Gastrocnemius medialis (tissue), 4 donors: ENCODE results near the gene BAIAP2L1. TPM values are rescaled to one million over a fixed set of nuclear protein-coding genes. Genes with fewer than 3 reads are reported as not detected.

Source experiments
- ATAC-seq, 2 donors: fragments of 150-250 bp; one replicate each; pipeline ENCODE4 v1.9.1; 2016
- DNase-seq, 2 donors: peaks; one replicate each; pipeline ENCODE4 v3.0.0-alpha.2; 2019
- H3K27ac ChIP-seq, 4 donors: fragments of 200-600 bp; sonication (generic); 1 replicate in 1 of 4; 2 replicates in 3 of 4; pipeline ENCODE4 v1.5.1; 2016 to 2018; ENCODE audit warnings: mild to moderate bottlenecking in 2 of 4, moderate library complexity in 1 of 4
- H3K27me3 ChIP-seq, 3 donors: fragments of 200-600 bp; sonication (generic) in 2 of 3; 1 replicate in 1 of 3; 2 replicates in 2 of 3; pipeline versions ENCODE4 v1.5.1 to v1.6.0; 2016 to 2019; ENCODE audit warnings: mild to moderate bottlenecking in 1 of 3, moderate library complexity in 1 of 3
- H3K36me3 ChIP-seq, 2 donors: fragments of 200-600 bp; sonication (generic) in 1 of 2; one replicate each; pipeline ENCODE4 v1.5.1; 2017 to 2018
- H3K4me1 ChIP-seq, 2 donors: fragments of 200-600 bp; sonication (generic) in 1 of 2; one replicate each; pipeline ENCODE4 v1.5.1; 2016 to 2017; ENCODE audit warnings: mild to moderate bottlenecking in 2 of 2
- H3K4me3 ChIP-seq, 4 donors: fragments of 200-600 bp; sonication (generic) in 3 of 4; 1 replicate in 1 of 4; 2 replicates in 3 of 4; pipeline ENCODE4 v1.5.1; 2016 to 2019; ENCODE audit warnings: mild to moderate bottlenecking in 2 of 4
- H3K9me3 ChIP-seq, 3 donors: fragments of 200-600 bp; sonication (generic) in 2 of 3; 1 replicate in 1 of 3; 2 replicates in 2 of 3; pipeline ENCODE4 v1.5.1; 2016 to 2019
- CTCF ChIP-seq, 5 experiments: fragments of 450-650 bp in 3 of 5; fragments of 200-600 bp in 2 of 5; sonication (generic) in 2 of 5; IDR thresholded peaks in 4 of 5; conservative IDR thresholded peaks in 1 of 5; 1 replicate in 4 of 5; 2 replicates in 1 of 5; pipeline ENCODE4 v1.5.1; 2016 to 2019; ENCODE audit warnings: antibody characterized with exemption in 5 of 5, mild to moderate bottlenecking in 3 of 5, moderate library complexity in 3 of 5
- POLR2A ChIP-seq, 2 donors: fragments of 450-650 bp; IDR thresholded peaks; one replicate each; pipeline ENCODE4 v1.6.1; 2017; ENCODE audit warnings: antibody characterized with exemption in 2 of 2, mild to moderate bottlenecking in 2 of 2, moderate library complexity in 2 of 2
- in situ Hi-C, 4 donors: fragments of 200-750 bp; cut with MboI; loops; one replicate each; pipeline versions ENCODE4 v1.15.0 to v1.8.0; 2017; ENCODE audit warnings: low sequenced_read_pairs in 4 of 4
- intact Hi-C: fragments of 100-400 bp; cut with DNase I; formaldehyde crosslinking; loops from one replicate; pipeline ENCODE4 v1.15.1; 2023; ENCODE audit warnings: low total_unique reads
- total RNA-seq, 4 donors: library from RNA; depleted of rRNA; stranded (reverse); fragments of >200 nt; gene quantifications; one replicate each; pipeline versions ENCODE4 v1.1.0 to v1.2.3, GENCODE V29; 2016

BAIAP2L1 gene
- total RNA-seq, 4 donors from 2014 or later: 0.59 to 3.8 (median 1.2) TPM

GRCh38 chr7:98254516-98254915 lies 146.4 kb downstream of the BAIAP2L1 start:
- Histone ChIP-seq H3K36me3 (no peaks in the 10 kb centered on the region), H3K4me3 (no peak overlapping the region), H3K27ac (no peak overlapping the region), H3K27me3 (no peaks in the 10 kb centered on the region), H3K4me1 (peaks cover 18 to 28% of the 10 kb centered on the region in 2 donors), H3K9me3 (no peaks in the 10 kb centered on the region)
- ATAC-seq (no peak), DNase-seq (no peak)
- in situ Hi-C loops (loop anchor here in 2 of 4 donors (25.0 kb wide), 2 partner anchors 142 to 158 kb away; partner anchors contain the start of genes BAIAP2L1 (in 1 of the 2) and LMTK2 (in 1 of the 2)), intact Hi-C loops (loop anchor here (5.0 kb wide), 1 partner anchor 147 kb away; the partner anchor contains the start of gene LMTK2)
- TF ChIP-seq POLR2A (IDR thresholded peaks at IDR 0.05): no peak
- TF ChIP-seq CTCF (IDR thresholded peaks at IDR 0.05 in 4 of 5, conservative IDR thresholded peaks at IDR 0.05 in 1 of 5): no peak

DNA sequence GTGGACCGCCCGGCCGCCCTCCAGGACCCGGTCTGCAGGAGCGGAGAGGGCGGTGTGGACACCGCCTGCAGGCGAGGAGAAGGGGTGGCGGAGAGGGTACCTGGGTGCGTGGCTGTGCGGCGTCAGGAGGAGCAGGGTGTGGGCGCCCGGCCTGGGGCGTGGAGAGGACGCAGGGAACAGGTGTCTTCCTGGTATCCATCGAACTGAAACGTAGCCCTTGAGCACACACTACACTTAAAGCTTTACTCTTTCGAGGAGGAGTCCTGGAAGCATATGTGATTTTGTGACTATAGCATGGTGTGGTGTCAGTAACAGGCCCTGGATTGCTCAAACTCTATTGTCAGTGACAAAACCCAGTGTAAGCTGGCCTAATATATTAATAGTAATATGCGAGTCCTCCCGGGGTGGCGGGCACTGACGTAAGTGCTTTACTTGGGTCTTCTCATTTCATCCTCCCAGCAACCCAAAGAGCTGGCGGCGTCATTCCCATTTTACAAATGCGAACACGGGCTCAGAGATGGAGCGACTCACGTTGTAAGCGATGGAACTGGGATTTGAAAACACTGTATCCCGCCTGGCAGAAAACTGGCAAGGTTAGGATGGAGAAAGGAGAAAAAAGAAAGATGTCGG lies 148.3 kb downstream of the BAIAP2L1 start:
- H3K27me3 ChIP-seq: no peaks in the 10 kb centered on the region
- peak overlapping the region; percentile 74 to 93 (median 86) for H3K4me3 ChIP-seq
- no peaks in the 10 kb centered on the region for H3K36me3 ChIP-seq
- peak; percentile 40 to 76 for ATAC-seq
- H3K9me3 ChIP-seq: no peaks in the 10 kb centered on the region
- DNase-seq: no peak
- in situ Hi-C loops: loop anchor here in 2 of 4 donors (25.0 kb wide), 2 partner anchors 140 to 160 kb away; partner anchors contain the start of genes BAIAP2L1 (in 1 of the 2) and LMTK2 (in 1 of the 2)
- TF ChIP-seq POLR2A (IDR thresholded peaks at IDR 0.05) (no peak), CTCF (IDR thresholded peaks at IDR 0.05 in 4 of 5, conservative IDR thresholded peaks at IDR 0.05 in 1 of 5) (no peak)
- peak overlapping the region; percentile 85 to 94 (median 88) for H3K27ac ChIP-seq
- intact Hi-C loops: loop anchor here (1.0 to 5.0 kb wide), 4 partner anchors 28 to 148 kb away; partner anchors contain the start of genes BAIAP2L1 and LMTK2
- peaks cover 18 to 28% of the 10 kb centered on the region in 2 donors for H3K4me1 ChIP-seq

GRCh38 chr7:98251601-98252424 lies 149.1 kb downstream of the BAIAP2L1 start, which contains the start of gene TECPR1:
TECPR1 (minus strand) TSS chr7:98252232; CDS start chr7:98246146, 6,086 bp downstream.
- TF ChIP-seq POLR2A (IDR thresholded peaks at IDR 0.05): peak; percentile 45 to 60
- TF ChIP-seq CTCF (IDR thresholded peaks at IDR 0.05 in 4 of 5, conservative IDR thresholded peaks at IDR 0.05 in 1 of 5): peak in 1 of 5 experiments; percentile 18
- intact Hi-C loops: loop anchor here (1.0 to 5.0 kb wide), 4 partner anchors 28 to 149 kb away; partner anchors contain the start of genes BAIAP2L1 and LMTK2

DNA sequence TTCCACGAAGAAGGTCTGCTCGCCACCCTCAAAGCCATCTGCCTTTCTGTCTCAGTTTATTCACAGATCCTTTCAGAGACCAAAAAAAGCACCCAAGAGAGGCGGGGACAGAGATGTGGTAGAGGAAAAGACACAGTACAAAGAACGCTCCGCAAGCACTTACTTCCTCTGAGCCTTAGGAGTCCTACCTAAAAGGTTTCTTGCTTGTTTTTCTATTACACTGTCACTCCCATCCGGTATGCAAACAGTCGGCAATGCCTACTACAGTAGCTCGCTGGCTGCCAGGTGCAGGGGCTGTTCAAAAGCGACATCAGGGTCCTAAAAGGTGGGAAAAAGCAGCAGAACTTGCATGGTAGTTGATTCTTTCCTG lies 149.7 kb downstream of the BAIAP2L1 start:
- intact Hi-C loops: loop anchor here (5.0 kb wide), 1 partner anchor 144 kb away; the partner anchor contains the start of gene LMTK2
- Histone ChIP-seq H3K36me3 (no peaks in the 10 kb centered on the region), H3K9me3 (no peaks in the 10 kb centered on the region), H3K4me1 (peaks cover 18 to 28% of the 10 kb centered on the region in 2 donors), H3K27ac (peak overlapping the region; percentile 85 to 94 (median 88)), H3K4me3 (peak overlapping the region; percentile 74 to 93 (median 86)), H3K27me3 (no peaks in the 10 kb centered on the region)
- TF ChIP-seq CTCF (IDR thresholded peaks at IDR 0.05 in 4 of 5, conservative IDR thresholded peaks at IDR 0.05 in 1 of 5) (no peak), POLR2A (IDR thresholded peaks at IDR 0.05) (no peak)
- no peak for DNase-seq
- in situ Hi-C loops: loop anchor here in 2 of 4 donors (25.0 kb wide), 2 partner anchors 139 to 161 kb away; partner anchors contain the start of genes BAIAP2L1 (in 1 of the 2) and LMTK2 (in 1 of the 2)
- ATAC-seq: no peak

More at GRCh38 chr7:98251601-98252424, 149.1 kb downstream of the BAIAP2L1 start, which contains the start of gene TECPR1:
- Histone ChIP-seq H3K27ac (peak within 1 kb of the TSS; percentile 85 to 94 (median 88)), H3K4me1 (peaks cover 18 to 28% of the 10 kb centered on the region in 2 donors), H3K9me3 (no peaks in the 10 kb centered on the region), H3K4me3 (peak within 1 kb of the TSS; percentile 74 to 93 (median 86)), H3K27me3 (no peaks in the 10 kb centered on the region), H3K36me3 (no peaks in the 10 kb centered on the region)
- peak; percentile 94 to 96 for ATAC-seq
- in situ Hi-C loops: loop anchor here in 2 of 4 donors (25.0 kb wide), 2 partner anchors 140 to 160 kb away; partner anchors contain the start of genes BAIAP2L1 (in 1 of the 2) and LMTK2 (in 1 of the 2)
- peak; percentile 94 to 95 for DNase-seq
